Measurements from ENCODE around the gene MTCP1. TPM values are rescaled to one million over a fixed set of nuclear protein-coding genes. Genes with fewer than 3 reads are reported as not detected.

The MTCP1 gene
- total and polyA plus RNA-seq, 9 of the 15 experiments (the other 6 are each of a cell fraction or from before 2014, with no cell fraction given): 12.7 to 28.0 (median 22.9) TPM

- TF ChIP-seq CEBPG (CRISPR knock-in tag; IDR thresholded peaks at IDR 0.05): peak; percentile 80
- TF ChIP-seq CEBPG (tag; conservative IDR thresholded peaks at IDR 0.05 in 1 of 2, IDR thresholded peaks at IDR 0.05 in 1 of 2): no peak
- no peak for TF ChIP-seq CREBBP (IDR thresholded peaks at IDR 0.05; ENCODE audit: low read depth, low read length)
- no peak for TF ChIP-seq E2F5 (CRISPR knock-in tag; IDR thresholded peaks at IDR 0.05)
- TF ChIP-seq, protein P1, sequence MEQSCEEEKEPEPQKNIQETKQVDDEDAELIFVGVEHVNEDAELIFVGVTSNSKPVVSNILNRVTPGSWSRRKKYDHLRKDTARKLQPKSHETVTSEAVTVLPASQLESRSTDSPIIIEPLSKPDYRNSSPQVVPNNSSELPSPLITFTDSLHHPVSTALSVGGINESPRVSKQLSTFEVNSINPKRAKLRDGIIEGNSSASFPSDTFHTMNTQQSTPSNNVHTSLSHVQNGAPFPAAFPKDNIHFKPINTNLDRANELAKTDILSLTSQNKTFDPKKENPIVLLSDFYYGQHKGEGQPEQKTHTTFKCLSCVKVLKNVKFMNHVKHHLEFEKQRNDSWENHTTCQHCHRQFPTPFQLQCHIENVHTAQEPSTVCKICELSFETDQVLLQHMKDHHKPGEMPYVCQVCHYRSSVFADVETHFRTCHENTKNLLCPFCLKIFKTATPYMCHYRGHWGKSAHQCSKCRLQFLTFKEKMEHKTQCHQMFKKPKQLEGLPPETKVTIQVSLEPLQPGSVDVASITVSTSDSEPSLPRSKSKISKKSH (CRISPR knock-in tag; IDR thresholded peaks at IDR 0.05): no peak
- no peak for TF ChIP-seq GATA2 (CRISPR knock-in tag; IDR thresholded peaks at IDR 0.05)
- TF ChIP-seq, protein P2, sequence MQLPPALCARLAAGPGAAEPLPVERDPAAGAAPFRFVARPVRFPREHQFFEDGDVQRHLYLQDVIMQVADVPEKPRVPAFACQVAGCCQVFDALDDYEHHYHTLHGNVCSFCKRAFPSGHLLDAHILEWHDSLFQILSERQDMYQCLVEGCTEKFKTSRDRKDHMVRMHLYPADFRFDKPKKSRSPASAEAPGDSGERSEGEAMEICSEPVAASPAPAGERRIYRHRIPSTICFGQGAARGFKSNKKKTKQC (CRISPR knock-in tag; IDR thresholded peaks at IDR 0.05): no peak
- no peak for TF ChIP-seq SOX6 (IDR thresholded peaks at IDR 0.05)
- no peak for TF ChIP-seq HNRNPLL (IDR thresholded peaks at IDR 0.05; ENCODE audit: low read depth, low read length, poor library complexity, severe bottlenecking)
- TF ChIP-seq KDM1A (IDR thresholded peaks at IDR 0.05): peak; percentile 25 to 56; a peak in 1 of 4 replicates
- TF ChIP-seq ZNF253 (CRISPR knock-in tag; conservative IDR thresholded peaks at IDR 0.05): no peak
- no peak for TF ChIP-seq FOXK1 (CRISPR knock-in tag; IDR thresholded peaks at IDR 0.05; ENCODE audit: borderline replicate concordance)
- TF ChIP-seq PRMT5 (CRISPR knock-in tag; IDR thresholded peaks at IDR 0.05): no peak
- no peak for TF ChIP-seq EZH2 (IDR thresholded peaks at IDR 0.05; ENCODE audit: borderline replicate concordance, low read depth, low read length)
- TF ChIP-seq FOXP1 (CRISPR knock-in tag; IDR thresholded peaks at IDR 0.05): no peak
- TF ChIP-seq ZSCAN32 (CRISPR knock-in tag; IDR thresholded peaks at IDR 0.05): no peak
- TF ChIP-seq ZNF212 (CRISPR knock-in tag; IDR thresholded peaks at IDR 0.05): no peak
- no peak for TF ChIP-seq ZNF184 (CRISPR knock-in tag; IDR thresholded peaks at IDR 0.05)
- no peak for TF ChIP-seq SRSF9 (IDR thresholded peaks at IDR 0.05; ENCODE audit: borderline replicate concordance, low read depth, low read length)
- no peak for TF ChIP-seq IRF9 (tag; IDR thresholded peaks at IDR 0.05)
- TF ChIP-seq CC2D1A (IDR thresholded peaks at IDR 0.05): no peak
- no peak for TF ChIP-seq EGR1 (conservative IDR thresholded peaks at IDR 0.05)
These were observed 46.8 kb downstream of the MTCP1 start (continued) for GRCh38 chrX:155023907-155024833.
